ENCODE data around the gene BLOC1S1.

DNA sequence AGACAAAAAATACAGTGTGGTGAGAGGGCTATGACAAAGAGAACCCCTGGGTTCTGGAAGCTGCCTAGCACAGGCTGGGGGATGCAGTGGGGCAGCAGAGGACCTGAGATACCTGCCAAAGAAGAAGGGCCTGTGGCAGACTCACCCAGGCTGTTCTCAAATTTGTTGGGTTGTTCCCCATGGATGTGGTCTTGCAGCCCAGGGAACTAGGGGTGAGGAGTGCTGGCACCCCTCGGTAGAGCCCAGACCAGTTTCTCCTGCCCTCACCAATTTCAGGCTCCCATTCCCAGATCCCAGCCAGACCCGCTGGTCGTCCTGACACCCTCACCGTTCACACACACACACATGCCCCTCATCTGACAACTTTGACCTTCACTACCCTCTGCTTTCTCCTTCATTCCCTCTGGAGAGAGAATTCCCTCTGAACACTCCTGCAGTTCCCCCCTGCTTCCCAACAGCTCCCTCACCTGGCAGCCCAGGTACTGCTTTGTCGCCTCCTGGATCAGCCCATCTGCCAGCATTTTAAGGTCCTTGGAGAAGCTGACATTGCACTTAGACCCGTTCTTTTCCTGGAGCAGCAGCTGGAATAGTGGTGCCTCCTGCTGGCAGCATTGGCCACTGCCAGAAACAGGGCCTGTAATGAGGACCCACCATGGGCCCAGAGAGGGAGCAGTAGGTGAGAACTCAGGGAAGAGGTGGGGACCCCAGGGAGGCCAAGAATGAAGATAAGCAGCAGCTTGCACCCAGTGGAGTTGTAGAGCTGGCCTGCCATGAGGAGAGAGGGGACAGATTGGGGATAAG is 21.1 kb downstream of the BLOC1S1 start:
- TF ChIP-seq SUZ12 (IDR thresholded peaks at IDR 0.05; ENCODE audit: extremely low read depth, insufficient read depth, insufficient read length) (no peak), ZNF274 (IDR thresholded peaks at IDR 0.05; ENCODE audit: low read depth, low read length) (no peak)
